GM13976 (cell line): ENCODE results near the gene CEBPG.

ENCODE experiments used
- DNase-seq: peaks from one replicate; pipeline ENCODE4 v3.0.0; 2012; ENCODE audit warnings: low spot score
- in situ Hi-C: fragments of 300-500 bp; cut with MboI; formaldehyde crosslinking; loops from one replicate; pipeline ENCODE4 v1.12.0; 2022; ENCODE audit warnings: low sequenced_read_pairs, mixed read lengths, inconsistent platforms; ENCODE audit not compliant: unreplicated experiment
- TF ChIP-seq, protein P1 (sequence below): IDR thresholded peaks from 2 replicates; pipeline ENCODE4 v1.5.1; 2012; ENCODE audit warnings: borderline replicate concordance, mild to moderate bottlenecking; ENCODE audit not compliant: insufficient read depth; ENCODE audit errors: extremely low read depth, missing control alignments, control extremely low read depth

The CEBPG gene

DNA sequence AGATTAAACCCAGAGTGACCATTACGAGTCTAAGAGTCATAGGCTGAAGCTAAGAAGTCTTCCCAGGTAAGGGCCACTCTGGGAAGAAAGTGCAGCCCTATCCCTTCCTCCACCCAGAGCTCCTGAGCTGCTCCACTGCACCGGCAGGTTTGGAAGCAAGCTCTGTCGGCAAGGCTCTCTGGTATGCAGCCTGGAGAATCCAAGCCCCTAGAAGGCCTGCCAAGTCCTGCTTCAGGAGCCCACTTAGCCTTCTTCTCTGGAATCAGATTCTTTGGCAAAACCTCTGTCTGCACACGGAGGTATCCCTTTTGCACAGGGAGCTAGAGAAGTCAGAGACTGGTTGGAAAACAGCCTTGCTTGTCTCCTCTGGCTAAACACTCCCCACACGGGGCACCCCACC is 58.5 kb downstream of the CEBPG start:
- no peak for DNase-seq
- TF ChIP-seq, protein P1, sequence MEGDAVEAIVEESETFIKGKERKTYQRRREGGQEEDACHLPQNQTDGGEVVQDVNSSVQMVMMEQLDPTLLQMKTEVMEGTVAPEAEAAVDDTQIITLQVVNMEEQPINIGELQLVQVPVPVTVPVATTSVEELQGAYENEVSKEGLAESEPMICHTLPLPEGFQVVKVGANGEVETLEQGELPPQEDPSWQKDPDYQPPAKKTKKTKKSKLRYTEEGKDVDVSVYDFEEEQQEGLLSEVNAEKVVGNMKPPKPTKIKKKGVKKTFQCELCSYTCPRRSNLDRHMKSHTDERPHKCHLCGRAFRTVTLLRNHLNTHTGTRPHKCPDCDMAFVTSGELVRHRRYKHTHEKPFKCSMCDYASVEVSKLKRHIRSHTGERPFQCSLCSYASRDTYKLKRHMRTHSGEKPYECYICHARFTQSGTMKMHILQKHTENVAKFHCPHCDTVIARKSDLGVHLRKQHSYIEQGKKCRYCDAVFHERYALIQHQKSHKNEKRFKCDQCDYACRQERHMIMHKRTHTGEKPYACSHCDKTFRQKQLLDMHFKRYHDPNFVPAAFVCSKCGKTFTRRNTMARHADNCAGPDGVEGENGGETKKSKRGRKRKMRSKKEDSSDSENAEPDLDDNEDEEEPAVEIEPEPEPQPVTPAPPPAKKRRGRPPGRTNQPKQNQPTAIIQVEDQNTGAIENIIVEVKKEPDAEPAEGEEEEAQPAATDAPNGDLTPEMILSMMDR = no peak
- in situ Hi-C loops = no loop called here
